Measurements from ENCODE around the gene CA5B. TPM values are rescaled to one million over a fixed set of nuclear protein-coding genes. Genes with fewer than 3 reads are reported as not detected.
"Not testable (repeated sequence)": the region's sequence is repeated elsewhere in the genome, so short reads cannot be mapped to it uniquely, and the experiment has no call there.

CA5B gene
- total RNA-seq, 1 experiment from 2014 or later = 8.3 TPM

GRCh38 chrX:15702488-15703371 lies 35.3 kb upstream of the CA5B start:
- WGBS (ENCODE audit: extremely low coverage, insufficient read length, low lambda C conversion rate) = no CpG with 5 or more reads among the region's 40 CpGs
- Mint-ChIP-seq H3K4me3 (no peak overlapping the region), H3K27ac (peak overlapping the region in 1 of 3 experiments; percentile 55; a peak in 1 of 7 replicates), H3K27me3 (ENCODE audit: low read depth) (no peaks in the 10 kb centered on the region), H3K4me1 (peaks cover 6% of the 10 kb centered on the region in 2 experiments), H3K9me3 (no peaks in the 10 kb centered on the region), H3K36me3 (ENCODE audit: insufficient read depth in 1 of 3, low read depth in 3 of 3) (peaks cover 7 to 9% (median 9%) of the 10 kb centered on the region in 3 experiments; a peak in 4 of 7 replicates)
- H4K20me1 ChIP-seq (ENCODE audit: control insufficient read depth, insufficient read depth, insufficient read length) = no peaks in the 10 kb centered on the region
- H4K91ac ChIP-seq (ENCODE audit: insufficient read length, low read depth, low read length) = no peak overlapping the region
- no peak overlapping the region for H2AFZ ChIP-seq (ENCODE audit: low read length)
- no peak overlapping the region for H3K14ac ChIP-seq (ENCODE audit: insufficient read depth, low read length)
- no peak overlapping the region for H3K27ac ChIP-seq (ENCODE audit: insufficient read length, low read depth, low read length)
- no peak for DNase-seq
- H3K4ac ChIP-seq (ENCODE audit: low read depth, low read length) = no peak overlapping the region
- H3T11ph ChIP-seq (ENCODE audit: low read length) = no peak overlapping the region
- no peak overlapping the region for H2AK5ac ChIP-seq (ENCODE audit: insufficient read length, low read length)
- no peak for TF ChIP-seq CTCF (conservative IDR thresholded peaks at IDR 0.05)
- no peak overlapping the region for H3K18ac ChIP-seq (ENCODE audit: insufficient read length, low read depth, low read length)
- H3K23ac ChIP-seq (ENCODE audit: insufficient read length, low read depth, low read length) = no peak overlapping the region
- no peaks in the 10 kb centered on the region for H3K9me3 ChIP-seq (ENCODE audit: control insufficient read depth, low read depth, low read length)
- H2BK120ac ChIP-seq (ENCODE audit: low read depth, low read length, poor library complexity, severe bottlenecking) = no peak overlapping the region
- no peak overlapping the region for H4K5ac ChIP-seq (ENCODE audit: insufficient read length, low read depth, low read length)
- no peaks in the 10 kb centered on the region for H3K27me3 ChIP-seq (ENCODE audit: insufficient read depth, low read length)
- no peaks in the 10 kb centered on the region for H3K79me1 ChIP-seq (ENCODE audit: insufficient read depth, low read depth, low read length, poor library complexity, severe bottlenecking)
- H3K4me2 ChIP-seq (ENCODE audit: insufficient read depth, insufficient read length, low read length) = no peak overlapping the region
- H3K23me2 ChIP-seq (ENCODE audit: insufficient read length, low read depth, low read length, poor library complexity, severe bottlenecking) = no peaks in the 10 kb centered on the region
- no peaks in the 10 kb centered on the region for H3K79me2 ChIP-seq (ENCODE audit: insufficient read depth, low read length)
- H2BK20ac ChIP-seq (ENCODE audit: low read depth, low read length, poor library complexity, severe bottlenecking) = no peak overlapping the region
- H4K8ac ChIP-seq (replicated peaks; ENCODE audit: insufficient read length, low read depth, low read length) = no peak overlapping the region
- no peaks in the 10 kb centered on the region for H3K4me1 ChIP-seq (ENCODE audit: insufficient read depth, low read length)
- H3K56ac ChIP-seq (ENCODE audit: insufficient read length, low read depth, low read length) = no peak overlapping the region
- H2BK15ac ChIP-seq (ENCODE audit: low read depth, low read length) = no peak overlapping the region
- no peak overlapping the region for H2BK5ac ChIP-seq (ENCODE audit: insufficient read length, low read length)
- no peak overlapping the region for H2BK12ac ChIP-seq (ENCODE audit: insufficient read length, low read depth, low read length)
- no peak overlapping the region for H3K9ac ChIP-seq (ENCODE audit: extremely low read depth, insufficient read length, low read length)

GRCh38 chrX:15703809-15704208 lies 34.3 kb upstream of the CA5B start:
- not testable (repeated sequence) for H3K4me1 Mint-ChIP-seq; H3K9ac ChIP-seq (ENCODE audit: extremely low read depth, insufficient read length, low read length); H3K27ac ChIP-seq (ENCODE audit: insufficient read length, low read depth, low read length); DNase-seq; H2BK12ac ChIP-seq (ENCODE audit: insufficient read length, low read depth, low read length); H2AK5ac ChIP-seq (ENCODE audit: insufficient read length, low read length); H3K27me3 ChIP-seq (ENCODE audit: insufficient read depth, low read length); H3K14ac ChIP-seq (ENCODE audit: insufficient read depth, low read length); H2BK120ac ChIP-seq (ENCODE audit: low read depth, low read length, poor library complexity, severe bottlenecking); H3K79me1 ChIP-seq (ENCODE audit: insufficient read depth, low read depth, low read length, poor library complexity, severe bottlenecking); H4K8ac ChIP-seq (replicated peaks; ENCODE audit: insufficient read length, low read depth, low read length); H4K20me1 ChIP-seq (ENCODE audit: control insufficient read depth, insufficient read depth, insufficient read length); H3K23me2 ChIP-seq (ENCODE audit: insufficient read length, low read depth, low read length, poor library complexity, severe bottlenecking); H2AFZ ChIP-seq (ENCODE audit: low read length); H4K91ac ChIP-seq (ENCODE audit: insufficient read length, low read depth, low read length); H3T11ph ChIP-seq (ENCODE audit: low read length); H3K9me3 ChIP-seq (ENCODE audit: control insufficient read depth, low read depth, low read length); H3K56ac ChIP-seq (ENCODE audit: insufficient read length, low read depth, low read length); H3K4me2 ChIP-seq (ENCODE audit: insufficient read depth, insufficient read length, low read length); H3K27ac Mint-ChIP-seq; H3K4ac ChIP-seq (ENCODE audit: low read depth, low read length); H4K5ac ChIP-seq (ENCODE audit: insufficient read length, low read depth, low read length); H3K23ac ChIP-seq (ENCODE audit: insufficient read length, low read depth, low read length); H3K27me3 Mint-ChIP-seq (ENCODE audit: low read depth); H2BK20ac ChIP-seq (ENCODE audit: low read depth, low read length, poor library complexity, severe bottlenecking); H2BK15ac ChIP-seq (ENCODE audit: low read depth, low read length); H3K79me2 ChIP-seq (ENCODE audit: insufficient read depth, low read length); H3K4me3 Mint-ChIP-seq; H2BK5ac ChIP-seq (ENCODE audit: insufficient read length, low read length); H3K18ac ChIP-seq (ENCODE audit: insufficient read length, low read depth, low read length); H3K9me3 Mint-ChIP-seq; H3K4me1 ChIP-seq (ENCODE audit: insufficient read depth, low read length)
- no CpG with 5 or more reads among the region's 5 CpGs for WGBS (ENCODE audit: extremely low coverage, insufficient read length, low lambda C conversion rate)
- H3K36me3 Mint-ChIP-seq (ENCODE audit: insufficient read depth in 1 of 3, low read depth in 3 of 3) = peaks cover 7 to 10% (median 9%) of the 10 kb centered on the region in 3 experiments; a peak in 4 of 7 replicates

All from H9 (cell line).